T-cell (primary cell): Measurements from ENCODE around the gene GRIK4. TPM values are rescaled to one million over a fixed set of nuclear protein-coding genes. Genes with fewer than 3 reads are reported as not detected.

ENCODE experiments used
- ATAC-seq, 4 experiments: fragments of 200-7000 bp in 3 of 4; fragments of 150-1000 bp in 1 of 4; cut with Tn5 transposase; replicated peaks in 1 of 4; 1 replicate in 3 of 4; 2 replicates in 1 of 4; pipeline ENCODE4 v1.10.0; 2021; ENCODE audit warnings: moderate library complexity in 3 of 4, mild to moderate bottlenecking in 2 of 4, moderate number of reproducible peaks in 1 of 4
- CTCF ChIA-PET, 2 donors: fragments of 300-600 bp; sonication (Branson Sonifier 250); formaldehyde crosslinking; loops; one replicate each; lab custom pipeline; 2022; ENCODE audit warnings: antibody characterized with exemption in 2 of 2; lab: Charles Lee
- POLR2A ChIA-PET, 2 donors: fragments of 300-600 bp; sonication (Branson Sonifier 250); formaldehyde crosslinking; loops; one replicate each; lab custom pipeline; 2022; ENCODE audit warnings: antibody characterized with exemption in 2 of 2; lab: Charles Lee
- DNase-seq, 35 experiments: peaks; one replicate each; pipeline versions ENCODE4 v3.0.0 to v3.0.0-alpha.2; 2013 to 2023
- H3K27ac ChIP-seq: one replicate; pipeline ENCODE4 v1.5.1; 2013; ENCODE audit warnings: low read length
- H3K27me3 ChIP-seq, 2 experiments: replicated peaks in 1 of 2; 1 replicate in 1 of 2; 2 replicates in 1 of 2; pipeline versions ENCODE4 v1.6.1 to v1.7.0; 2013; ENCODE audit warnings: low read length in 1 of 2, mixed read lengths in 1 of 2; ENCODE audit not compliant: control insufficient read depth in 2 of 2, insufficient read depth in 2 of 2; ENCODE audit errors: extremely low read depth in 1 of 2
- H3K36me3 ChIP-seq, 2 donors: 1 replicate in 1 of 2; 2 replicates in 1 of 2; pipeline versions ENCODE4 v1.6.1 to v1.7.0; 2013; ENCODE audit warnings: low read length in 1 of 2; ENCODE audit not compliant: control insufficient read depth in 2 of 2, insufficient read depth in 1 of 2; ENCODE audit errors: extremely low read depth in 1 of 2
- H3K4me1 ChIP-seq, 2 experiments: 1 replicate in 1 of 2; 2 replicates in 1 of 2; pipeline versions ENCODE4 v1.6.1 to v1.7.0; 2013; ENCODE audit warnings: low read length in 2 of 2, mixed read lengths in 1 of 2; ENCODE audit not compliant: insufficient read depth in 2 of 2, control insufficient read depth in 1 of 2; ENCODE audit errors: extremely low read depth in 1 of 2
- H3K4me3 ChIP-seq, 2 donors: 1 replicate in 1 of 2; 2 replicates in 1 of 2; pipeline versions ENCODE4 v1.5.1 to v1.7.0; 2013; ENCODE audit warnings: mild to moderate bottlenecking in 2 of 2, low read length in 1 of 2, moderate library complexity in 1 of 2; ENCODE audit not compliant: control insufficient read depth in 1 of 2; ENCODE audit errors: extremely low read depth in 1 of 2
- H3K9me3 ChIP-seq: 2 replicates; pipeline ENCODE4 v1.7.0; 2013
- H3K27ac Mint-ChIP-seq, 2 donors: one replicate each; pipeline ENCODE4 v1.8.0; 2020 to 2021; ENCODE audit warnings: mild to moderate bottlenecking in 2 of 2, mixed read lengths in 2 of 2
- H3K27me3 Mint-ChIP-seq, 2 donors: one replicate each; pipeline ENCODE4 v1.8.0; 2021 to 2022; ENCODE audit warnings: mixed read lengths in 2 of 2
- H3K36me3 Mint-ChIP-seq: one replicate; pipeline ENCODE4 v1.8.0; 2021; ENCODE audit warnings: mixed read lengths
- H3K4me1 Mint-ChIP-seq, 3 donors: one replicate each; pipeline ENCODE4 v1.8.0; 2020 to 2022; ENCODE audit warnings: mixed read lengths in 3 of 3, mild to moderate bottlenecking in 1 of 3
- H3K4me3 Mint-ChIP-seq, 3 donors: one replicate each; pipeline ENCODE4 v1.8.0; 2020 to 2022; ENCODE audit warnings: mild to moderate bottlenecking in 3 of 3, mixed read lengths in 3 of 3, moderate library complexity in 3 of 3
- H3K9me3 Mint-ChIP-seq, 3 donors: one replicate each; pipeline ENCODE4 v1.8.0; 2020 to 2022; ENCODE audit warnings: mixed read lengths in 3 of 3
- WGBS: methylation state at CpG from one replicate; pipeline ENCODE4 v1.1.5; 2013; ENCODE audit warnings: missing lambda C conversion rate; ENCODE audit not compliant: insufficient coverage; 5-methylcytosine and 5-hydroxymethylcytosine counted together
- total RNA-seq, 35 experiments: library from RNA in 6 of 35; stranded (reverse) in 6 of 35; fragments of 120-200 nt in 1 of 35; gene quantifications; one replicate each; pipeline versions ENCODE4 v1.2.1 to v1.2.4 and lab custom pipeline; 2013 to 2026

The GRIK4 gene
- total RNA-seq, 5 donors from 2014 or later (not counting 1 experiment from before 2014, with no cell fraction given) = 0.09 TPM; not detected in 4

DNA sequence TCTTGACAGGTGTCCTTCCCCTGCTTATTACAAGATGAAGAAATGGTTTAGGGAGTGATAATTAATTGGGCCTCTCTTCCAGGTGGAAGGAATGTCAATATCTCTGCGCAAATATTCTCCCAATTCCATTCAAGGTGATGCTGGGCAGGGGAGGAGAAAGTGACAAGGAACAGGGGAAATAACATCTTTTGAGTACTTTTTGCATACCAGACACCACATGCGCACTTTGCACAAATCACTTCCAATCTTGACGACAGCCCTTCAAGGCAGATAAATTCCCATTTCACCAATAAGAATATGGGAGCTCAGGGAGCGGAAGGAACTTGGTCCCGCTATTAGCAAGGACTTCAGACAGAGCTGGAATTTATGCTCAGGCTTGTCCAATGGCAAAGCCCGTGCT, 367.2 kb downstream of the GRIK4 start:
- ATAC-seq = no peak
- H3K4me3 ChIP-seq = no peak overlapping the region
- H3K27me3 ChIP-seq = peaks cover 2 to 12% of the 10 kb centered on the region in 2 experiments
- no peak overlapping the region for H3K27ac ChIP-seq
- POLR2A ChIA-PET = no interaction called here
- 96% methylated on average over 4 of the region's 6 CpGs for WGBS
- peaks cover 0 to 9% (median 4%) of the 10 kb centered on the region in 3 donors for H3K9me3 Mint-ChIP-seq
- H3K36me3 Mint-ChIP-seq = no peaks in the 10 kb centered on the region
- H3K27me3 Mint-ChIP-seq = peaks cover 10 to 16% of the 10 kb centered on the region in 2 donors
- H3K9me3 ChIP-seq = no peaks in the 10 kb centered on the region
- H3K27ac Mint-ChIP-seq = no peak overlapping the region
- no peak overlapping the region for H3K4me3 Mint-ChIP-seq
- H3K4me1 ChIP-seq = no peaks in the 10 kb centered on the region
- H3K4me1 Mint-ChIP-seq = no peaks in the 10 kb centered on the region
- DNase-seq = no peak
- no peaks in the 10 kb centered on the region for H3K36me3 ChIP-seq
- CTCF ChIA-PET = no interaction called here

DNA sequence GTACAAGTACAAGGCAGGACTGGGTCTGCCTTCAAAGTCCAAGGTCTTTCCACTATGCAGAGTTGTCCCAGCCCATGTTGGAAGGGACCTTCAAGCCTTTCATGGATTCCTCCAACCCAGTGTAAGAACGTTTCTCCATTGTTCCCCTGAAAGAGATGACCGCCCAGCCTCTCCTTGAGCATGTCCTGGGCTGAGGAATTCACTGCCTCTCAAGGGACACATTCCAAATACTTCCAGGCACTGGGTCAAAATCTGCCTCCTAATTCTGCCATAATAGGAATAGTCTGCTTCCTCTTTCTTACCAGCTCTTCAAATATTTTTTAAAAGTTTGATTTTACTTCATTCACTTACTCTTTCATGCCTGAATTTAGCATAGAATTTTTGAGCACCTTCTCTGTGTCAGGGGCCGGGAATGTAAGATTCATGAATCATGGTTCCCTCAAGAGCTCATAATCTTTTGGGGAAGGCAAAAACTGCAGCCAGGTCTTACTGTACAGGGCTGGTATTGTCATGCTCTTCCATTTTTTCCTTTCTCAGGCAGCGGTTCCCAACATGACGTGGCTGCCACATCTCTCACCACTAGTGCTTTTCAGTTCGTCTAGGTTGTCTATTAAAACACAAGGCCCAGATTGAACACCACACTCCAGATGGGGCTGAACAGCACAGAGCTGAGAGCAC, 369.1 kb downstream of the GRIK4 start:
- H3K9me3 ChIP-seq = no peaks in the 10 kb centered on the region
- Mint-ChIP-seq H3K36me3 (no peaks in the 10 kb centered on the region), H3K27ac (no peak overlapping the region), H3K9me3 (peaks cover 0 to 9% (median 4%) of the 10 kb centered on the region in 3 donors), H3K4me1 (no peaks in the 10 kb centered on the region), H3K4me3 (no peak overlapping the region), H3K27me3 (peaks cover 18 to 20% of the 10 kb centered on the region in 2 donors)
- H3K27ac ChIP-seq = no peak overlapping the region
- ChIA-PET POLR2A (no interaction called here), CTCF (no interaction called here)
- no peaks in the 10 kb centered on the region for H3K36me3 ChIP-seq
- H3K4me1 ChIP-seq = no peaks in the 10 kb centered on the region
- H3K4me3 ChIP-seq = no peak overlapping the region
- 62% methylated on average over 6 of the region's 6 CpGs for WGBS
- ATAC-seq (no peak), DNase-seq (no peak)
- H3K27me3 ChIP-seq = peaks cover 2 to 17% of the 10 kb centered on the region in 2 experiments

DNA sequence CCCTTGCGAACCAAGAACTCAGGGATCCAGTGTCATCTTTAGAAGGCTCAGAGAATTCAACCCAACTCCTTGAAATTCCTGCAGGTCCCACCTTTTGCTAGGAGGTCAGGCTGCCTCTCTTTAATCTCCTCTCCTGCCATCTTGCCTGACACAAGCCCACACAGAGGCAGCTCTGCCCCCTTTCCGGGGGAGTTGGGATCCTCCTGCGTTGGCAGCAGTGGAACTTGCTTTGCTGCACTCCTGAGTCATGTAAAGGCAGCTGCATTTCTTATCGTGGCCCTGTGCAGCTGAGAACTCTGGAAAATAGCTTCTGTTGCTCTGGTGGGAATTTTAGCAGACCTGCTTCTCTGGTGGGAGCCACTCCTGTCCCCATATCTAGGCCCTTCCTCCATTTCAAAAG, 370.0 kb downstream of the GRIK4 start:
- Mint-ChIP-seq H3K36me3 (no peaks in the 10 kb centered on the region), H3K9me3 (no peaks in the 10 kb centered on the region), H3K4me1 (no peaks in the 10 kb centered on the region), H3K27me3 (peaks cover 18 to 20% of the 10 kb centered on the region in 2 donors), H3K4me3 (no peak overlapping the region), H3K27ac (no peak overlapping the region)
- CTCF ChIA-PET = no interaction called here
- no peaks in the 10 kb centered on the region for H3K9me3 ChIP-seq
- H3K27me3 ChIP-seq = peaks cover 4 to 17% of the 10 kb centered on the region in 2 experiments
- no peak overlapping the region for H3K27ac ChIP-seq
- POLR2A ChIA-PET = interaction anchor here in 1 of 2 donors (0.6 kb wide), 1 partner anchor 1115 kb away, joined by 6 read pairs; no protein-coding TSS in a partner anchor
- no peak overlapping the region for H3K4me3 ChIP-seq
- no peaks in the 10 kb centered on the region for H3K4me1 ChIP-seq
- ATAC-seq (no peak), DNase-seq (no peak)
- H3K36me3 ChIP-seq = no peaks in the 10 kb centered on the region
- 86% methylated on average over 3 of the region's 4 CpGs for WGBS

DNA sequence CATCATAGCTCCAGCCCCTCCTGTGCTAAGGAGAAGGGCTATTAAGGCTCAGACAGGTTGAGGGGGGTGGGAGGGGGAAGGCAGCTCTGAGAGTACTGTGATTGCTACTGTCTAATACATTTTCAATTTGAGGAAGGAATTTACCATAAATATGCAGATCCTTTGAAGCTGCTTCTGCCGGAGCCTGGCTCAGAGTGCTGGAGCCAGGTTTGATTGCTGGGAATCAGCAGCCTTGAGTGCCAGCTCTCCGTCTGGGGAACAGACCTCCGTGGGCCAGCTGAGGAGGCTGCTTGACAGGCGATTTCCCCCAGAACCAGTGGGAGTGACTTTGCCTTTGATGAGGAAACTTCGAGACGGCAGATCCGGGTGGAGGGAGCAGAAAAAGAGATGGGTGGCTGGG, 370.6 kb downstream of the GRIK4 start:
- no peak overlapping the region for H3K27ac ChIP-seq
- no peaks in the 10 kb centered on the region for H3K4me1 Mint-ChIP-seq
- peaks cover 20 to 21% of the 10 kb centered on the region in 2 donors for H3K27me3 Mint-ChIP-seq
- H3K27me3 ChIP-seq = peaks cover 5 to 17% of the 10 kb centered on the region in 2 experiments
- H3K4me3 ChIP-seq = no peak overlapping the region
- no peaks in the 10 kb centered on the region for H3K36me3 ChIP-seq
- H3K9me3 Mint-ChIP-seq = no peaks in the 10 kb centered on the region
- no peak for ATAC-seq
- POLR2A ChIA-PET = interaction anchor here in 1 of 2 donors (0.6 kb wide), 1 partner anchor 1115 kb away, joined by 6 read pairs; no protein-coding TSS in a partner anchor
- no peak overlapping the region for H3K27ac Mint-ChIP-seq
- H3K4me1 ChIP-seq = no peaks in the 10 kb centered on the region
- H3K36me3 Mint-ChIP-seq = no peaks in the 10 kb centered on the region
- no peaks in the 10 kb centered on the region for H3K9me3 ChIP-seq
- 57% methylated on average over 7 of the region's 7 CpGs for WGBS
- no peak overlapping the region for H3K4me3 Mint-ChIP-seq
- CTCF ChIA-PET = interaction anchor here in 1 of 2 donors (0.7 kb wide), 1 partner anchor 229 kb away, joined by 3 read pairs; no protein-coding TSS in a partner anchor
- DNase-seq = no peak

DNA sequence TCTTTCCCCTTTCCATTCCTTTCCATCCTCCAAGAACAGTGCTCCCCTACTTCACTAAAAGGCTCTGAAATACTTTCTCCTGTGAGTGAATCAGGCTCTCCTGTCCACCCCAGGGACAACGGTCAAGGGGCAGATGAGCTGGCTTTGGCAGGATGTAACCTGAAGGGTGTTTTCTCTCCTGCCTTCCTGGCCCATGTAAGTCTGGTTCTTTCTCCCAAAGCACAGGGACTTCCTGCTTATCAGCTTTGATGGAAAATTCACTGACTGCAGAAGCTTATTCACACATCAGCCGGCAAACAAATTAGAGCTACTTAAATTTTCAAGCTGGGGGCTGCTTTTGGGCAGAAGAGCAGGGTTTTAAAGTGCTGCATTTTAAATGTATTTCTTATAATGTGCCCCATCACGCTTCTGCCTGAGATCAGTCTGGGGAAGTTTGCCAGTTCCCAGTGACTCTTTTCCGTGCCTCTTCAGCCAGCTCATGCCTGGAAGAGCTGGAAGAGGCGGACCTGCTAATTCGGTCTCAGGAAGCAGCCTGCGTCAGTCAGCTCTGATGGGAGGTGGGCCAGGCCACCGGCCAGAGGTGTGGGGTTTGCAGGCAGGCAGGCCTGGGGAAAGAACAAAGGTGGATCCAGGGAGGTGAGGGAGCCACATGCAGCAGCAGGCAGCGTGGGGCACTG, 372.0 kb downstream of the GRIK4 start:
- ChIA-PET CTCF (no interaction called here), POLR2A (no interaction called here)
- no peaks in the 10 kb centered on the region for H3K4me1 ChIP-seq
- ATAC-seq (no peak), DNase-seq (no peak)
- whole genome bisulfite sequencing = 79% methylated on average over 5 of the region's 9 CpGs
- H3K27ac ChIP-seq = no peak overlapping the region
- H3K27me3 Mint-ChIP-seq = peaks cover 21 to 24% of the 10 kb centered on the region in 2 donors
- H3K36me3 Mint-ChIP-seq = no peaks in the 10 kb centered on the region
- no peaks in the 10 kb centered on the region for H3K9me3 ChIP-seq
- no peaks in the 10 kb centered on the region for H3K36me3 ChIP-seq
- H3K4me3 Mint-ChIP-seq = no peak overlapping the region
- peaks cover 8 to 17% of the 10 kb centered on the region in 2 experiments for H3K27me3 ChIP-seq
- no peaks in the 10 kb centered on the region for H3K9me3 Mint-ChIP-seq
- no peaks in the 10 kb centered on the region for H3K4me1 Mint-ChIP-seq
- no peak overlapping the region for H3K27ac Mint-ChIP-seq
- H3K4me3 ChIP-seq = no peak overlapping the region

GRCh38 chr11:120884154-120885020, 372.8 kb downstream of the GRIK4 start:
- Histone ChIP-seq H3K9me3 (no peaks in the 10 kb centered on the region), H3K27me3 (peaks cover 8 to 17% of the 10 kb centered on the region in 2 experiments), H3K4me3 (no peak overlapping the region), H3K36me3 (no peaks in the 10 kb centered on the region), H3K4me1 (no peaks in the 10 kb centered on the region), H3K27ac (no peak overlapping the region)
- DNase-seq (no peak), ATAC-seq (no peak)
- H3K4me3 Mint-ChIP-seq = no peak overlapping the region
- no peak overlapping the region for H3K27ac Mint-ChIP-seq
- no peaks in the 10 kb centered on the region for H3K9me3 Mint-ChIP-seq
- POLR2A ChIA-PET = no interaction called here
- CTCF ChIA-PET = no interaction called here
- peaks cover 17 to 26% of the 10 kb centered on the region in 2 donors for H3K27me3 Mint-ChIP-seq
- no peaks in the 10 kb centered on the region for H3K36me3 Mint-ChIP-seq
- 90% methylated on average over 17 of the region's 20 CpGs for WGBS
- H3K4me1 Mint-ChIP-seq = no peaks in the 10 kb centered on the region
